PC-9 (cell line): Measurements from ENCODE around the gene KIF21B. TPM values are rescaled to one million over a fixed set of nuclear protein-coding genes. Genes with fewer than 3 reads are reported as not detected.
"Not testable (repeated sequence)": the region's sequence is repeated elsewhere in the genome, so short reads cannot be mapped to it uniquely, and the experiment has no call there.

Source experiments
- BruUV-seq: library from RNA; stranded (reverse); fragments of 400-500 nt; replicated peaks from 2 replicates; lab custom pipeline; 2021; lab: Mats Ljungman, UMichigan
- CTCF ChIA-PET: fragments of 300-600 bp; sonication (Branson Sonifier 250); formaldehyde crosslinking; loops from one replicate; lab custom pipeline; 2022; ENCODE audit warnings: antibody characterized with exemption; lab: Charles Lee
- POLR2A ChIA-PET: fragments of 300-600 bp; sonication (Branson Sonifier 250); formaldehyde crosslinking; loops from one replicate; lab custom pipeline; 2022; ENCODE audit warnings: antibody characterized with exemption; ENCODE audit not compliant: unreplicated experiment; lab: Charles Lee
- DNase-seq, 2 experiments: peaks; one replicate each; pipeline versions ENCODE4 v3.0.0 to v3.0.0-alpha.2; 2015 to 2022; ENCODE audit warnings: mixed read lengths in 1 of 2
- H2AFZ ChIP-seq: fragments of 200-600 bp; sonication (generic); 2 replicates; pipeline ENCODE4 v1.8.1; 2017; ENCODE audit warnings: antibody characterized with exemption
- H3F3A ChIP-seq: fragments of 200-600 bp; sonication (generic); 2 replicates; pipeline ENCODE4 v1.8.1; 2017; ENCODE audit warnings: antibody characterized with exemption, mild to moderate bottlenecking, low read depth; ENCODE audit not compliant: insufficient read depth
- H3K27ac ChIP-seq: fragments of 200-600 bp; sonication (generic); 2 replicates; pipeline ENCODE4 v1.6.1; 2016; ENCODE audit warnings: mixed run types
- H3K27me3 ChIP-seq: fragments of 200-600 bp; sonication (generic); 2 replicates; pipeline ENCODE4 v1.6.1; 2016; ENCODE audit warnings: low read depth, mixed run types; ENCODE audit not compliant: insufficient read depth
- H3K36me3 ChIP-seq: fragments of 200-600 bp; sonication (generic); 2 replicates; pipeline ENCODE4 v1.6.1; 2016; ENCODE audit warnings: low read depth, mixed run types
- H3K4me1 ChIP-seq: fragments of 200-600 bp; sonication (generic); replicated peaks from 2 replicates; pipeline ENCODE4 v1.6.1; 2016; ENCODE audit warnings: mixed run types; ENCODE audit not compliant: insufficient read depth
- H3K4me2 ChIP-seq: fragments of 200-600 bp; sonication (generic); 2 replicates; pipeline ENCODE4 v1.6.1; 2017; ENCODE audit warnings: mixed run types
- H3K4me3 ChIP-seq: fragments of 200-600 bp; sonication (generic); 2 replicates; pipeline ENCODE4 v1.6.1; 2016; ENCODE audit warnings: mixed run types
- H3K79me2 ChIP-seq: fragments of 200-600 bp; sonication (generic); 2 replicates; pipeline ENCODE4 v1.6.1; 2017; ENCODE audit warnings: low read depth, mixed run types
- H3K9me2 ChIP-seq: fragments of 200-600 bp; sonication (generic); 2 replicates; pipeline ENCODE4 v1.8.1; 2017; ENCODE audit warnings: mild to moderate bottlenecking; ENCODE audit not compliant: insufficient read depth
- H3K9me3 ChIP-seq: fragments of 200-600 bp; sonication (generic); 2 replicates; pipeline ENCODE4 v1.8.1; 2016; ENCODE audit warnings: low read depth; ENCODE audit not compliant: insufficient read depth
- H4K20me1 ChIP-seq: fragments of 200-600 bp; sonication (generic); 2 replicates; pipeline ENCODE4 v1.8.1; 2017; ENCODE audit not compliant: insufficient read depth
- EZH2 ChIP-seq: fragments of 200-600 bp; sonication (generic); IDR thresholded peaks from 2 replicates; pipeline ENCODE4 v1.8.0; 2017; ENCODE audit warnings: antibody characterized with exemption, low read depth
- intact Hi-C: fragments of 100-400 bp; cut with micrococcal nuclease; formaldehyde crosslinking; loops from one replicate; pipeline ENCODE4 v1.10.0; 2022; ENCODE audit not compliant: unreplicated experiment
- total RNA-seq: library from RNA; stranded (reverse); gene quantifications from 2 replicates; pipeline ENCODE4 v1.2.3, GENCODE V29; 2021
- TF ChIP-seq, protein P1 (sequence below): fragments of 200-600 bp; sonication (generic); conservative IDR thresholded peaks from 2 replicates; pipeline ENCODE4 v1.6.1; 2017; ENCODE audit warnings: mixed run types, antibody characterized with exemption, mild to moderate bottlenecking, moderate library complexity

KIF21B gene
- total RNA-seq, 1 experiment from 2014 or later: 3.7 TPM

DNA sequence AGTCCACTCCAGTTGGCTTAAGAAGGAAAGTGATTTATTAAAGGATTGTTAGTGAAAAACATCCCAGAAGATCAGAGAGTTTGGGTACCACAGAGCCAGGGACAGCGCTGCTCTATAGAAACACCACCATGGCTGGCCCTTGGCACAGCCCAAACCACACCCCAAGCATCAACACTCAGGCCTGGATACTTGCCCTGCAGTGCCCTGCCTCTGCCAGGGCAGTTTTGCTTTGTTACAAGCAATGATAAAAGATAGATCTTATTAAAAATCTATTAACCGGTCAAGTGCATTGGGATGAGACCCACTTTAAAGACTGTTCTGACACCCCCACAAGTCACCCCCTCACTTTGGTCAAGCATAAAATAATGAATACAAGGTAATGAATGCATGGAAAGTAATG is 56.6 kb downstream of the KIF21B start:
- CTCF ChIA-PET: no interaction called here
- no peak for DNase-seq
- Histone ChIP-seq H3K27me3 (no peaks in the 10 kb centered on the region), H3K79me2 (no peaks in the 10 kb centered on the region), H3K9me3 (no peaks in the 10 kb centered on the region), H3K4me1 (no peaks in the 10 kb centered on the region; the same call in 1 of the 2 replicates), H3F3A (no peaks in the 10 kb centered on the region), H3K36me3 (no peaks in the 10 kb centered on the region), H2AFZ (no peak overlapping the region), H3K4me2 (no peak overlapping the region), H3K4me3 (no peak overlapping the region), H3K27ac (no peak overlapping the region), H3K9me2 (no peaks in the 10 kb centered on the region), H4K20me1 (no peaks in the 10 kb centered on the region)
- BruUV-seq: no TSS peak
- POLR2A ChIA-PET: no interaction called here
- intact Hi-C loops: no loop called here
- TF ChIP-seq, protein P1, sequence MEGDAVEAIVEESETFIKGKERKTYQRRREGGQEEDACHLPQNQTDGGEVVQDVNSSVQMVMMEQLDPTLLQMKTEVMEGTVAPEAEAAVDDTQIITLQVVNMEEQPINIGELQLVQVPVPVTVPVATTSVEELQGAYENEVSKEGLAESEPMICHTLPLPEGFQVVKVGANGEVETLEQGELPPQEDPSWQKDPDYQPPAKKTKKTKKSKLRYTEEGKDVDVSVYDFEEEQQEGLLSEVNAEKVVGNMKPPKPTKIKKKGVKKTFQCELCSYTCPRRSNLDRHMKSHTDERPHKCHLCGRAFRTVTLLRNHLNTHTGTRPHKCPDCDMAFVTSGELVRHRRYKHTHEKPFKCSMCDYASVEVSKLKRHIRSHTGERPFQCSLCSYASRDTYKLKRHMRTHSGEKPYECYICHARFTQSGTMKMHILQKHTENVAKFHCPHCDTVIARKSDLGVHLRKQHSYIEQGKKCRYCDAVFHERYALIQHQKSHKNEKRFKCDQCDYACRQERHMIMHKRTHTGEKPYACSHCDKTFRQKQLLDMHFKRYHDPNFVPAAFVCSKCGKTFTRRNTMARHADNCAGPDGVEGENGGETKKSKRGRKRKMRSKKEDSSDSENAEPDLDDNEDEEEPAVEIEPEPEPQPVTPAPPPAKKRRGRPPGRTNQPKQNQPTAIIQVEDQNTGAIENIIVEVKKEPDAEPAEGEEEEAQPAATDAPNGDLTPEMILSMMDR: no peak
- no peak for TF ChIP-seq EZH2

GRCh38 chr1:200965111-200965805 is 58.3 kb downstream of the KIF21B start:
- intact Hi-C loops: no loop called here
- no TSS peak for BruUV-seq

GRCh38 chr1:200963888-200964287 is 59.6 kb downstream of the KIF21B start:
- H3K27ac ChIP-seq, H4K20me1 ChIP-seq, H3K9me3 ChIP-seq, H2AFZ ChIP-seq, H3K36me3 ChIP-seq, BruUV-seq, H3K9me2 ChIP-seq, POLR2A ChIA-PET, DNase-seq, H3K4me3 ChIP-seq, intact Hi-C loops, H3K79me2 ChIP-seq, H3K4me2 ChIP-seq, H3F3A ChIP-seq, CTCF ChIA-PET, H3K27me3 ChIP-seq, H3K4me1 ChIP-seq: not testable (repeated sequence)

More at GRCh38 chr1:200965111-200965805, 58.3 kb downstream of the KIF21B start:
- no peaks in the 10 kb centered on the region for H4K20me1 ChIP-seq
- CTCF ChIA-PET: no interaction called here
- H3F3A ChIP-seq: no peaks in the 10 kb centered on the region
- H3K9me2 ChIP-seq: no peaks in the 10 kb centered on the region
- H3K36me3 ChIP-seq: no peaks in the 10 kb centered on the region
- H3K27me3 ChIP-seq: no peaks in the 10 kb centered on the region
- TF ChIP-seq, protein P1: no peak
- TF ChIP-seq EZH2: no peak
- POLR2A ChIA-PET: no interaction called here
- H3K4me1 ChIP-seq: no peaks in the 10 kb centered on the region
- no peak overlapping the region for H2AFZ ChIP-seq
- no peaks in the 10 kb centered on the region for H3K79me2 ChIP-seq
- no peak overlapping the region for H3K4me3 ChIP-seq
- H3K27ac ChIP-seq: no peak overlapping the region
- no peaks in the 10 kb centered on the region for H3K9me3 ChIP-seq
- DNase-seq: no peak
- no peak overlapping the region for H3K4me2 ChIP-seq
